NCI-H524 treated with DMSO at 0.1 percent for 48 hours (cell line): Measurements from ENCODE around the gene RNU7-1.

Experiments
- DNase-seq: peaks from one replicate; lab custom pipeline; 2025; lab: John Stamatoyannopoulos, UW

RNU7-1 gene

DNA sequence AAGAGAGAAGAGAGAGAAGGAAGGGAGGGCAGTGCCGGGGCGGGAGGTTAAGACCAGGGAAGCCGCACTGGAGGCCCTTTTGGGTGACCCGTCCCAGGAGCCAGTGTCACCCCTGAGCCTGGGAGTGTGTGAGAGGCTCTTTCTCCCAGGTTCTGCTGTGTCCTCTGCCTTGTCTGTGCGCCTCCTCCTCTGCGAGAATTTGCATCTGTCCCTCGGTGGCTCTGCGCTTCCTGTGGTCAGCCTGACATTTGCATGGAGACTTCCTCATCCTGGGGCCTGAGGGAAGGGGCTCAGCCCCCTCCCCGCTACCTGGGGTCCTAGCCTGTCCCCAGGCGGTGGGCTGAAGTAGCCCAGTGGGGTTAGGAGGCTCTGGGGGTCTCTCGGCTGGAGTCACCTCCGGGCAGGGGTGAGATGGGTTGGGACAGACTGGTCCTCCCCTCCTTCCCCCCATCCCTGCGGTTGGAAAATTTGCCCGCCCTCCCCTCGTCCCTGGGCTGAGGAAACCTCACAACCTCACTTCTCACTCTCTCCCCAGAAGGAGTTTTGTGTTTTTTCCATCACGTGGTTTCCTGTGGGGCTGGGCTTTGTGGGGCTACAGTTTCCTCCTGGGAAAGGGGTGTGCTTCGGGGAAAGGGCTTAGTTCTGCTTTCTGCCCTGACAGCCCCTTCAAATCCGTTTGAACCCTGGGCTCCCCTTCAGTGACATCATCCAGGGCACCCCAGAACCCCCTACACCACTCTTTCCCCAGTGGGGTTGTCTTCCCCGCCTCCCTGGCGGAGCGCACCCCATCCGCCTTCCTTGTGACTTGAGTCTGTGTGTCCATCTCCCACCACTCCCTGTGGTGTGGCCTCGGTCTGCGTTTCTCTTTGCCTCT is 10.1 kb downstream of the RNU7-1 start:
- DNase-seq: no peak

DNA sequence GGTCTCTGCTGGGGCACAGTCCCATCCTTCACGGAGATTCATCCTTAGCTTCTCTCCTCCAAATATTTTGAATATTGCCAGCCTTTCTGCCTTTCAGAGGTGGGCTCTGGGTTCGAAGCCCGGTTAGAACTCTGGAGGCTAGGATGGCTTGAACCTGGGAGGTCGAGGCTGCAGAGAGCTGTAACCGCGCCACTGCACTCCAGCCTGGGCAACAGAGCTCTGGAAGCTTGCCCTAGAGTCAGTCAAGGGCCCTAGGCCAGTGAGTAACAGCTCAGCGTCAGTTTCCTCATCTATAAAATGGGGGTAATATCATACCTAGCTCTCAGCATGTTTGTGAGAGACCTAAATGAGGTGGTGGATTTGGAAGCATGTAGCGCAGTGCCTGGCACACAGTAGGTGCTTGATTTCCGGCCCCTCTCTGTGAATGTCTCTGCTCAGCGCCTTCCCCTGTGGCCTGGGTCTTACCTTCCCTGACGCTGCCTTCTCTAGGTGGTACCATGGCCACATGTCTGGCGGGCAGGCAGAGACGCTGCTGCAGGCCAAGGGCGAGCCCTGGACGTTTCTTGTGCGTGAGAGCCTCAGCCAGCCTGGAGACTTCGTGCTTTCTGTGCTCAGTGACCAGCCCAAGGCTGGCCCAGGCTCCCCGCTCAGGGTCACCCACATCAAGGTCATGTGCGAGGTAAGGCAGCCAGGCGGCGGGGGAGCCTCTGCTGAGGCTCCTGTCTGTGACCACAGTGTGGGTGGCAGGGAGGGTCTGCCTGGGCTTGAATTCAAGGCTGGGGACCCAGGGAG is 10.9 kb downstream of the RNU7-1 start:
- DNase-seq: no peak

DNA sequence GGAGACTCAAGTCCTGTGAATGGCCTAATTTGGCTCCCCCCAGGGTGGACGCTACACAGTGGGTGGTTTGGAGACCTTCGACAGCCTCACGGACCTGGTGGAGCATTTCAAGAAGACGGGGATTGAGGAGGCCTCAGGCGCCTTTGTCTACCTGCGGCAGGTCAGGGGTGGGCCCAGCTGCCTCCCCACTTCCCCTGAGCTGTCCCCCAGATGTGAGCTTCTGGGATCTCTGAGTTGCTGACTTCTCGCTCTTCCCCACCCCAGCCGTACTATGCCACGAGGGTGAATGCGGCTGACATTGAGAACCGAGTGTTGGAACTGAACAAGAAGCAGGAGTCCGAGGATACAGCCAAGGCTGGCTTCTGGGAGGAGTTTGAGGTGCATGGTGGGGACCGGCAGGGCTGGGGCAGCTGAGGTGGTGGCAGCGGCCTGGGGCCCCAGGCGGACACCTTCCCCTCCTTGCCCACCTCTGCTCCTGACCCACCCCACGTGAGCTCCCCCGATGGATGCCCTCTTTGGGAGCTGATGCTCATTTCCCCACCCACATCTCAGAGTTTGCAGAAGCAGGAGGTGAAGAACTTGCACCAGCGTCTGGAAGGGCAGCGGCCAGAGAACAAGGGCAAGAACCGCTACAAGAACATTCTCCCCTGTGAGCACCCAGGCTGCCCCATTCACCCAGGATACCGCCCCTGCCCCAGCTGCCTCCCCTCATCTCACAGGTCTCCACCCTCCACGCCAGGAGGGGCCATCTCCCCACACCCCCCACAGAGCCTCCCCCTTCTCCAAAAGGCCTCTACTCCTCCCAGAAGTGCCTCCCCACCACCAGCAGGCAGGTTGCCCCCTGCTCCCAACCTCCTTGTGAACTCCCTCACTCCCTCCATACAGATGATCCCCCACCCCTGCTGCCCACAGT is 11.7 kb downstream of the RNU7-1 start:
- DNase-seq: no peak

GRCh38 chr12:6956021-6956727 is 12.6 kb downstream of the RNU7-1 start:
- no peak for DNase-seq

DNA sequence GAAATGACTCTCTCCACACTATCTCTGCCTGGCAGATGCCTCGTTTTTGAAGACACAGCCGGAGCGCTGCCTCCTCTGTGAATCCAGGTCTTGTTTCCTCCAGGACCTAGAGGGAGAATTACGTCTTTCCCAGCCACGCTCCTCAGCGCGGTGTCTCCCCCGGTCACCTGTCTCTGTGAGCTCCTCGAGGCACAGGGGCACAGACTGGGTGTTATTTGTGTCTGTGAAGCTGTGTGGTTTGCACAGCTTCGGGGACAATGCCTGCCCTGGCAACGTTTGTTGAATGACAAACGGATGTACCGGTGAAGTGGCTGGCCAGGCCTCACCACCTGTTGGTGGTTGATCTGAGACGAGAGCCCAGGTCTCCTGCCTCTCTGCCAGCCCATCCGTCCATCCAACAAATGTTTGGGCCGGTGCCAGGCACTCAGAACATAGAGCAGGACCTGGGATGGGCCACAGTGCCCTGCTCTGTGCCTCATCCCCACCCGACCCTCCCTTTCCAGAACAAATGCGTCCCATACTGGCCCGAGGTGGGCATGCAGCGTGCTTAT is 13.6 kb downstream of the RNU7-1 start:
- no peak for DNase-seq

- no peak for DNase-seq
Measured at GRCh38 chr12:6957741-6958608, 14.4 kb downstream of the RNU7-1 start.

DNA sequence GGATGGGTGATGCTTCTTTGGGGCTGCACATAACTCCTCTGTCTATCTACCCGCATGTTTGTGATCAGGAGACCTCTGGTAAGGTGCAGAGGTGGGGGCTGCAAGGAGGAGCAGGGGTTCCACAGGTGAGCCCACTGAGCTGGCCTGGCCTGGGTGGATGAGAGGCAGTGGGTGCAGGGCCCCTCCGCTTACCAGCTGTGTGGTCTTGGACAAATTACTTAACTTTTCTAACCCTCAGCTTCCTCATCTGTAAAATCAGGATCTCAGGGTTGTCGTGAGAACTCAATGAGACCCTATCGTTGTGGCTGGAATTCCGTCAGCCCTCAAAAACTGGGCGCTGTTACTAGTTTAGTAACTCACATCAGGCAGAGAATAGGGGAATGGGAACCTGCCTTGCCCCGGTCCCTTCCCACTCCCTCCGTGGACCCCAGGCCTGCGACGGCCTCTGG is 15.0 kb downstream of the RNU7-1 start:
- DNase-seq: no peak

DNA sequence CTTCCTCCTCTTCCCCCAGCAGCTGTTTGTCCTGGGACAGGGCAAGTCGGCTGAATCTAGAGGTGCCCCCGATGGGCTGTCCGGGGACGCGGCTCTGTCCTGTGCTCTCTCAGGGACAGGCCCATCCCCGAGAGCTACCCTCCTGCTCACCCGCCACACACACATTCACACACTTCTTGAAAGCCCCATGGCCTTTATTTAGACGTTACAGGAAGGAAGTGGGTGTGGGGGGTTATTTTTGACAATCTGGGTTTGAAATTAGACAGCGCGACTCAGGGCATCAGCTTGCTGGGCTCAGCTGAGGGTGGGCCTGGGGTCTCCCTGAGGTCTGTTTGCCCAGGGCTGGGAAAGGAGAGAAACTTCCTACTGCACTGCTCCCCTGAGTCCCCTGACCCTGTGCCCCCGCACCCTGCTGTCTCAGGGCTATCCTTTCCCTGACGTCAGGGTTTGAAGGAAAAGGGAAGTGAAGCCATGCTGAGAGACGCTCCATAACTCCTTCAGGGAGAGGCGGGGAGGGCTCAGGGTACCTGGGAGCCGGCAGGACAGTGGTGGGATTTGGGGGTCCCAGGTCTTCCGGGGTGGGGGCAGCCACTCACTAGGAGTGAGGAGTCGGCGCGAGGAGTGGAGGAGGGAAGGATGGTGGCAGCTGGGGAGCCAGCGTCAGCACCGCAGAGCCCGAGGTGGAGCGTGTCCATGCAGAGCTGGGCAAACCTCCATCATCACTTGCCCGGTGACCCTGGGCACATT is 15.6 kb downstream of the RNU7-1 start:
- no peak for DNase-seq

DNA sequence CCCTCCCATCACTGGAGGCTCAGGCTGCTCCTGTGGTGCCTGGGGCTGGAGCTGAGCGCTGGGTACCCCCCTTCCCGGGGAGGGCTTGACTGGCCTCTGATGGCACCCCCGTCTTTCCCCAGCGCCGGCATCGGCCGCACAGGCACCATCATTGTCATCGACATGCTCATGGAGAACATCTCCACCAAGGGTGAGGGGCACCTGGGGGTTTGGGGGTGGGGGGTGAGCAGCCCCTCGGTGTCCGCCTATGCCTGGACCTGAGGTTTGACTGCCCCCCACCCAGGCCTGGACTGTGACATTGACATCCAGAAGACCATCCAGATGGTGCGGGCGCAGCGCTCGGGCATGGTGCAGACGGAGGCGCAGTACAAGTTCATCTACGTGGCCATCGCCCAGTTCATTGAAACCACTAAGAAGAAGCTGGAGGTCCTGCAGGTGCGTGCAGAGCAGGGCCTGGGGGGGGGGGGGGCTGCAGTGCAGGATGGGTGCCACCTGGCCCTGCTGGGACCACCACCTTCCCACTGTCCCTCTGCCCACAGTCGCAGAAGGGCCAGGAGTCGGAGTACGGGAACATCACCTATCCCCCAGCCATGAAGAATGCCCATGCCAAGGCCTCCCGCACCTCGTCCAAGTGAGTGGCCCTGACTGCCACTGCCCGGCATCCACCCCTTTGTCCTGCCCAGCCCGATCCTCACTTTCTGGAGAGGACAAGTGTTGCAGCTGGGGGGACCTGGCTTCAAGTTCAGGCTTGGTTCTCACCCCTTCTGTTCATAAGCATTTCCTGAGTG is 16.4 kb downstream of the RNU7-1 start:
- no peak for DNase-seq

DNA sequence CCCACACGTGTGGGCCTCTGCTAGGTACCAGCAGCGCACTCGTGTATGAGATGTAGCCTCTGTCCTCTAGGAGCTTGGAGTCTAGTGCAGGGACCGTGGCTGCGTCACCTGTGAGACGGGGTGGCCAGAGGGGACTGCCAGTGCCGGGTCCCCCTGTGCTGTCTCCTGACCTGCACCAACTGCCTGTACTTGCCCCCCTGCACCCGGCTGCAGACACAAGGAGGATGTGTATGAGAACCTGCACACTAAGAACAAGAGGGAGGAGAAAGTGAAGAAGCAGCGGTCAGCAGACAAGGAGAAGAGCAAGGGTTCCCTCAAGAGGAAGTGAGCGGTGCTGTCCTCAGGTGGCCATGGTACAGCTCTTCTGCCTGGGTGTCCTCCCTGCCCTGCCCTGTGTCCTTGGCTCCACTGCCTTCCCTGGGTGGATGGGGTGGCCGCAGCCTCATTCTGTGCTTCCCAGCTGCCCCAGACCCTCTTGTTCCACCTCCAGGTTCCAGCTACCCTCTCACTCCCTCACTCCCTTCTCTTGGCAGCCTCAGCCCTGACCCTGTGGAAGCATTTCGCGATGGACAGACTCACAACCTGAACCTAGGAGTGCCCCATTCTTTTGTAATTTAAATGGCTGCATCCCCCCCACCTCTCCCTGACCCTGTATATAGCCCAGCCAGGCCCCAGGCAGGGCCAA is 17.1 kb downstream of the RNU7-1 start:
- no peak for DNase-seq

- DNase-seq: no peak
Measured at GRCh38 chr12:6961278-6961694, 17.7 kb downstream of the RNU7-1 start.

- peak; percentile 43 for DNase-seq
Measured at GRCh38 chr12:6961695-6962284, 18.2 kb downstream of the RNU7-1 start.

GRCh38 chr12:6962285-6963015 is 18.8 kb downstream of the RNU7-1 start:
- no peak for DNase-seq

DNA sequence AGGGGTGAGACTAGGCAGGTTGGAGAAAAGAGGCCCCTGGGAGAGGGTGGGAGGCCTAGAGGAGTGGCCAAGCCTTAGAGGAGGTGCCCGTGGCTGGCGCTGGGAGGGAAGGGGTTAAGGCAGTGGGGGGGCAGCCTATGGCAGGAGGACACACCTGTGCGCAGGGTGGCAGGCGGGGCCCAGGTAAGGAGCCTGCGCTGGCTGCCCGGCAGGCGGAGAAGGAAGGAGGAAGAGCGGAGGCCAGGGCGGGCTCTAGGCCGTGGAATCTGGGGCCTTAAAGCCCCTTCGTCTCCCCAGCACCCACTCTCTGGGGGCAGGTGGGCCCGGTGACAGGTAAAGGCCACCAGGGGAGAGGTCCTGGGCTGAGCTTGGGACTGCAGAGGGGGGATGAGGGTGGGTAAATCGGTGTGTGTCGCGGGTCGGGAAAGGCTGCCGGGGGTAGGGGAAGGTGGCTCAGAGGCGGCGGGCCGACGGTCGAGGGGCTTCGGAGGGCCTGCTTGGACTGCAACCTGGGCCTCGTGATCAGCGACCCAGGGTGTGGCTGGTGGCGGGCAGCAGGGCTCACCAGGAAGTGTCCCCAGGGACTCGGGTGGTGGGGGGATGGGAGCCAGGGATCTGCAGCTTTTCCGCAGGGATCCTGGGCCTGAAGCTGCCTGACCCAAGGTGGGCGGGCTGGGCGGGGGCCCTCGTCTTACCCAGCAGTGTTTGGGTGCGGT is 19.6 kb downstream of the RNU7-1 start:
- DNase-seq: no peak

DNA sequence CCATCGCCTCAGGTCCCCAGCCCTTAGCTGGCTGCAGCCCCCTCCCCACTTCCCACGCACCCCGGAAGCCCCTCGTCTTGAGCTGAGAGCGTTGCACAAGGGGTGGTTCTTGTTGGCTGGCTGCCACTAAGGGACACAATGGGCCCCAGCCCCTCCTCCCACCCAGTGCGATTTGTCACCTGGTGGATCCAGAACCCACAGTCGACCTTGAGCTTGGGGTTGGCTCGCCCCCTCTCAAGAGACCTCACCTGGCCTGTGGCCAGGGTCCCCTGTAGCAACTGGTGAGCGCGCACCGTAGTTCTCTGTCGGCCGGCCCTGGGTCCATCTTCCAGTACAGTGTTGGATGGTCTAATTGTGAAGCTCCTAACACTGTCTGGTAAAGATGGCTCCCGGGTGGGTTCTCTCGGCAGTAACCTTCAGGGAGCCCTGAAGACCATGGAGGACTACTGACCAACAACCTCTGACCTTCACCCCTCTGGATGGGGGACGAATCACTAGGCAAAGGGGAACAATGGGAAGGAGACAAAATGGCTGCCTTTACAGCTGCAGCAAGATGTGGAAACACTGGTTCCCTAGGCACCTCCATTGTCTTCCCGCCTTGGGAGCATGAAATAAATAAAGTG is 20.3 kb downstream of the RNU7-1 start:
- no peak for DNase-seq

- no peak for DNase-seq
Measured at GRCh38 chr12:6964605-6965025, 21.0 kb downstream of the RNU7-1 start.
